ENCODE measurements around the gene UCHL5.

GRCh38 chr1:193068013-193068412, 8.9 kb upstream of the UCHL5 start:
- TF ChIP-seq POLR2A (IDR thresholded peaks at IDR 0.05): no peak
- TF ChIP-seq, protein P1, sequence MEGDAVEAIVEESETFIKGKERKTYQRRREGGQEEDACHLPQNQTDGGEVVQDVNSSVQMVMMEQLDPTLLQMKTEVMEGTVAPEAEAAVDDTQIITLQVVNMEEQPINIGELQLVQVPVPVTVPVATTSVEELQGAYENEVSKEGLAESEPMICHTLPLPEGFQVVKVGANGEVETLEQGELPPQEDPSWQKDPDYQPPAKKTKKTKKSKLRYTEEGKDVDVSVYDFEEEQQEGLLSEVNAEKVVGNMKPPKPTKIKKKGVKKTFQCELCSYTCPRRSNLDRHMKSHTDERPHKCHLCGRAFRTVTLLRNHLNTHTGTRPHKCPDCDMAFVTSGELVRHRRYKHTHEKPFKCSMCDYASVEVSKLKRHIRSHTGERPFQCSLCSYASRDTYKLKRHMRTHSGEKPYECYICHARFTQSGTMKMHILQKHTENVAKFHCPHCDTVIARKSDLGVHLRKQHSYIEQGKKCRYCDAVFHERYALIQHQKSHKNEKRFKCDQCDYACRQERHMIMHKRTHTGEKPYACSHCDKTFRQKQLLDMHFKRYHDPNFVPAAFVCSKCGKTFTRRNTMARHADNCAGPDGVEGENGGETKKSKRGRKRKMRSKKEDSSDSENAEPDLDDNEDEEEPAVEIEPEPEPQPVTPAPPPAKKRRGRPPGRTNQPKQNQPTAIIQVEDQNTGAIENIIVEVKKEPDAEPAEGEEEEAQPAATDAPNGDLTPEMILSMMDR (IDR thresholded peaks at IDR 0.05): no peak

Data from suprapubic skin (tissue), 3 donors.